RKO (cell line): ENCODE measurements around the gene ABCA7.

Experiments used
- DNase-seq: peaks from one replicate; pipeline ENCODE4 v3.0.0-alpha.2; 2016; ENCODE audit warnings: low spot score

ABCA7 gene

DNA sequence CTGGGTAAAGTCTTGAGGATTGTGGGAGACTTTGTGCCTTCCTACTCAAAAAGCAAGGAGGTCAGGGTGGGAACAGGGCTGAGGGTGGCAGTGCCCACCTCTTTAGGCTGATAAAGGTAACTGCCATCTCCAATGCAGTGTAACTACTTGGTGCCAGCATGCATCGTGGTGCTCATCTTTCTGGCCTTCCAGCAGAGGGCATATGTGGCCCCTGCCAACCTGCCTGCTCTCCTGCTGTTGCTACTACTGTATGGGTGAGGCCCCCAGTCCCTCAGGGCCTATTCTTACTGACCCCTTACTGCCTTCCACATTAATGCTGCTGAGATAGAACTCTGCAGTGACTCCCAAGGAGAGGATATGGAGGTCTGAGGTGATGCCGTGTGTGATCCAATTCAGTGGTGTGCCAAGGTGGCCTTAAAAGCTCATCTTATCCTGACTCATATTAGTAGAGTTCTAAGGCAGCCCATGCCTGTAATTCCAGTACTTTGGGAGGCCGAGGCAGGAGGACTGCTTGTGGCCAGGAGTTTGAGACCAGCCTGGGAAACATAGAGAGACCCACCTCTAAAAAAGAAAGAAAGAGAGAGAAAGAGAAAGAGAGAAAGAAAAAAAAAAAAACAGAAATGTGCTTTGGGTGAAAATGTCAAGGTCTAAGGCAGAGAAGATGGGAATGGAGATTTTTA, 17.4 kb downstream of the ABCA7 start:
- DNase-seq, result peak; percentile 51

DNA sequence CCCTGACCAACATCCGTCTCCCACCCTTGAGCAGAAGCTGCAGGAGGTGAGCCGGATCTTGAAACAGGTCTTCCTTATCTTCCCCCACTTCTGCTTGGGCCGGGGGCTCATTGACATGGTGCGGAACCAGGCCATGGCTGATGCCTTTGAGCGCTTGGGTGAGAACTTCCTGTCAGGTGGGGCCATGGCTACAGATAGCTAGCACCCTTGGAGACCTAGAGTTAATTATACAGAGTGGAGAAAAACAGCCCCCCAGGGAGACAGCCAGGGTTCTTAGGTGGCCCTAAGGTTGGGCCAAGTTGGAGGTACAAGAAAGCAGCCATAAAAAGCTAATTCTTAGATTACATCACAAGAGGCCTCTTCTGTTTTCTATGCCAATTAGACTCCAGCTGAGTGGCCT, 18.2 kb downstream of the ABCA7 start:
- DNase-seq, result no peak

DNA sequence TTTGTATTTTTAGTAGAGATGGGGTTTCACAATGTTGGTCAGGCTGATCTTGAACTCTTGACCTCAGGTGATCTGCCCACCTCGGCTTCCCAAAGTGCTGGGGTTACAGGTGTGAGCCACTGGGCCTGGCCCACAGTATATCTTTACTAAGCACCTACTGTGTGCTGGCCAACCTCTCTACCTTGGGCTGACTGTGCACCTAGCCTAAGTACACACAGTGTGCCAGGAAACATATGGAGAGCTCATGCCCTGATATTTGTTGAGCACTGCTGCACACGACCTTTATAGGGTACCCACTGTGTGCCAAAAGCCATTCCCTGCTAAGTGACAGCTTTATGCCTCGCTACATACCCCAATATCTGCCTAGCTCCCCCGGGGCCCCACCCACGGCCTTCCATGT, 20.8 kb downstream of the ABCA7 start:
- DNase-seq, result no peak

DNA sequence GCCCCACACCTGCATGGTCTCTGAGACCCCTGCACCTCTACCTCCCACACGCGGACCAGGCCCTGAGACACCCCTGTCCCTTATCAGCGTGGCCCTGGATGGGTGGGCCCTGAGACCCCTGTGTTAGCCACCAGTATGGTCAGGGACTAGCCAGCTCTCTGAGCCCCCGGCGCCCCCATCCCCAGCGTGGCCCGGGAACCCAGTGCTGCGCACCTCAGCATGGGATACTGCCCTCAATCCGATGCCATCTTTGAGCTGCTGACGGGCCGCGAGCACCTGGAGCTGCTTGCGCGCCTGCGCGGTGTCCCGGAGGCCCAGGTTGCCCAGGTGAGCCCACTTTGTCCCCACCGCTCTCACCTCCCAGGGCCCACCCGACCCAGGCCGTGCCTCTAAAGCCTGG, 22.1 kb downstream of the ABCA7 start:
- DNase-seq, result no peak

DNA sequence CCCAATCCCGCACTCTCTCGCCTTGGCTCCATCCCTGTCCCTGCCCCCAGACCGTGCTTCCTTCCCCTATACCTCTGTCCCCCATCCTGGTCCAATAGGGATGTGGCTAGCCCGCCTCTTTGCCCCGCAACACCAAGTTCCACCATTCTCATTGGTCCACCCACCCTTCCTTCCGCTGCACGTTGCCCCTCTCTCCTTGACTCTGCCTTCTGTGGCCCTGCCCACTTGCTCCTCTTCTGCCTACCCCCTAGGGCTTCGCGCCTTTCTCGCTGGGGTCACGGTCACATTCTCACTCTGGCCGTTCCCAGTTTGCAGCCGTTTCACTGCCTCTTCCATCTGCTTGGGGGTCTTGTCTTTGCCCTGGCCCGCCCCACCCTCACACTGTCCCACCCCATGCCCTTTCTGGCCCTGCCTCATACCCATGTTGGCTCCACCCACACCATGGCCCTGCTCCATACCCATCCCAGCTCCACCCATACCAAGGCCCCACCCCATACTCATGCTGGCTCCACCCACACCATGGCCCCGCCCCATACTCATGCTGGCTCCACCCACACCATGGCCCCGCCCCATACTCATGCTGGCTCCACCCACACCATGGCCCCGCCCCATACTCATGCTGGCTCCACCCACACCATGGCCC, 22.6 kb downstream of the ABCA7 start:
- DNase-seq, result no peak

DNA sequence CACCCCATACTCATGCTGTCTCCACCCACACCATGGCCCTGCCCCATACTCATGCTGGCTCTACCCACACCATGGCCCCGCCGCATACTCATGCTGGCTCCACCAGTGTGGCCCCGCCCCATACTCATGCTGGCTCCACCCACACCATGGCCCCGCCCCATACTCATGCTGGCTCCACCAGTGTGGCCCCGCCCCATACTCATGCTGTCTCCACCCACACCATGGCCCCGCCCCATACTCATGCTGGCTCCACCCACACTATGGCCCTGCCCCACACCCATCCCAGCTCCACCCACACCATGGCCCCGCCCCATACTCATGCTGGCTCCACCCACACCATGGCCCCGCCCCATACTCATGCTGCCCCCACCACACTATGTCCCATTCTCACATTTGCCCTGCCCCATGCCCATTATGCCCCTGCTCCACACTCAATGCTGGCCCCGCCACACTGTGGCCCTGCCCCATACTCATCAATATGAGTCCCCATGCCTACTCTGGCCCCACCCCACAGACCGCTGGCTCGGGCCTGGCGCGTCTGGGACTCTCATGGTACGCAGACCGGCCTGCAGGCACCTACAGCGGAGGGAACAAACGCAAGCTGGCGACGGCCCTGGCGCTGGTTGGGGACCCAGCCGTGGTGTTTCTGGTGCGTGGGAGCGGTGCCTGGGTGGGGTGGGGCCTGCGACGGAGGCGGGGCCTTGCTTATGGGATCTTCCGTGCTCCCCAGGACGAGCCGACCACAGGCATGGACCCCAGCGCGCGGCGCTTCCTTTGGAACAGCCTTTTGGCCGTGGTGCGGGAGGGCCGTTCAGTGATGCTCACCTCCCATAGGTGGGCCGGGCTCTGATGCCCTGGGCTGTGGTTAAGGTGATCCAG, 23.4 kb downstream of the ABCA7 start:
- DNase-seq, result peak; percentile 80

DNA sequence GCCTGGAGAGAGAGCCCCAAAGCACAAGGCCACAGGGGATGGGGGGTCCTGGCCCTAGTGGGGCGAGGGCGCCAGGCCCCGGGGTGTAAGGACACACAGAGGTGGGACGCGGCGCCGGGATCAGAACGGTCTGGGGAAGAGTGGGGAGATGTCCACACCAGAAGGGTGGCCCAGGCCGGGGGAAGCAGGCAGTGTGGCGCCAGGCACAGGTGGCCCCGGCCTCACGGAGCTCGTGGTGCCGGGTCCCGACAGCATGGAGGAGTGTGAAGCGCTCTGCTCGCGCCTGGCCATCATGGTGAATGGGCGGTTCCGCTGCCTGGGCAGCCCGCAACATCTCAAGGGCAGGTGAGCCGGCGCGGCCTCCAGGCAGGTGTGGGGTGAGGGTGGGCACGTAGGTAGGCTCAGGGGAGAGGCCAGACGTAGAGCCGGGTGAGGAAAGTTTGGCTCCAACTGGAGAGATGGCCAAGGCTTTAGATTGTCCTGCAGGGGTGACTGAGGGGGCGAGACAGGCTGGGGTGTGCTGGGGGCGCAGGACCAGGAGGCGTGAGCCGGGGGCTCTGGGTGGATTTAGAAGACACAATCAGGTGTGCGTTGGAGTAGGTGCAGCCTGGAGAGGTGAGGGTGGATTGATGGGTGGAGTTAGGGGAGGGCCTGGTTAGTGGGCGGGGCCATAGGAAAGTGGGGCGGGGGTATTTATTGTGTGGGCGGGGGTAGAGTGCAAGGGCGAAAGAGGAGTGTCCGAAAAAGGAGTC, 24.2 kb downstream of the ABCA7 start:
- DNase-seq, result no peak

DNA sequence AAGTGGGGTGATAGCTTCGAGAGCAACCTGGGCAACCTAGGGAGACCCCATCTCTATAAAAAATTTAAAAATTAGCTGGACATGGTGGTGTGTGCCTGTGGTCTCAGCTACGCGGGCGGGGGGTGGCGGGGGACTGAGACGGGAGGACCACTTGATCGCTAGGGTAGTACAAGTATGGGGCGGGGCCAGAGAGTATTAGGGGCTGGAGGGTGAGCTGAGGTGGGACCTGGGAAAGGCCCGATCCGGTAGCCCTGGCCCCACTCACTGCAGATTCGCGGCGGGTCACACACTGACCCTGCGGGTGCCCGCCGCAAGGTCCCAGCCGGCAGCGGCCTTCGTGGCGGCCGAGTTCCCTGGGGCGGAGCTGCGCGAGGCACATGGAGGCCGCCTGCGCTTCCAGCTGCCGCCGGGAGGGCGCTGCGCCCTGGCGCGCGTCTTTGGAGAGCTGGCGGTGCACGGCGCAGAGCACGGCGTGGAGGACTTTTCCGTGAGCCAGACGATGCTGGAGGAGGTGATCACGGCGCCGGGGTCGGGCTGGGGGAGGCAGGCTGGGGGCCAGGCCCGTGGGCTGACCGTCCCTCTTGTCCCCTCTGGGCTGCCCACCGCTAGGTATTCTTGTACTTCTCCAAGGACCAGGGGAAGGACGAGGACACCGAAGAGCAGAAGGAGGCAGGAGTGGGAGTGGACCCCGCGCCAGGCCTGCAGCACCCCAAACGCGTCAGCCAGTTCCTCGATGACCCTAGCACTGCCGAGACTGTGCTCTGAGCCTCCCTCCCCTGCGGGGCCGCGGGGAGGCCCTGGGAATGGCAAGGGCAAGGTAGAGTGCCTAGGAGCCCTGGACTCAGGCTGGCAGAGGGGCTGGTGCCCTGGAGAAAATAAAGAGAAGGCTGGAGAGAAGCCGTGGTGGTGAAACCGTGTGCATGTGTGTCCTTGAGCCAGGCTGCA, 25.0 kb downstream of the ABCA7 start:
- peak; percentile 86 for DNase-seq

DNA sequence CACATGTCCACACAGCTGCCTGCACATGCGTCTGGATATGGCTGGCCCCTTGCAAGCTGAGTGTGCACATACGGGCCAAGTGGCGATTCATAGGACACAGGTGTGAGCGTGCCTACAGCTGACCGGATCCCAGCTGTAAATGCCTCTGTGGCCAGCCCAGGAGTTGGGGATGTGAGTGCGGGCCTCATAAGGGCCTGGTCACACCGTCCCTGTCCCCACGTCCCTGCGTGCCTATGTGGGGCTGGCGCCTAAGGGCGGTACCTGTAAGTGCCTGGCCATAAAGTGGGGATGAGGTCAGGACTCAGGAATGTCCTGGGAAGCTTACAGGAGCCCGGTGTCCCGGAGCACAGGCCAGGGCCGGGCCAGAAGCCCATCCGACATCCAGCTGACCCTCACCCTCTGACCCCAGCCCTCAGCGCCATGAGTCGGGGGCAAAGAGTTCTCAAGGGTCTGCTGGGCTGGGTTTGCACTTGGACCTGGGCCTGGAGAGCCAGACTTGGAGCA, 25.8 kb downstream of the ABCA7 start:
- peak; percentile 72 for DNase-seq

DNA sequence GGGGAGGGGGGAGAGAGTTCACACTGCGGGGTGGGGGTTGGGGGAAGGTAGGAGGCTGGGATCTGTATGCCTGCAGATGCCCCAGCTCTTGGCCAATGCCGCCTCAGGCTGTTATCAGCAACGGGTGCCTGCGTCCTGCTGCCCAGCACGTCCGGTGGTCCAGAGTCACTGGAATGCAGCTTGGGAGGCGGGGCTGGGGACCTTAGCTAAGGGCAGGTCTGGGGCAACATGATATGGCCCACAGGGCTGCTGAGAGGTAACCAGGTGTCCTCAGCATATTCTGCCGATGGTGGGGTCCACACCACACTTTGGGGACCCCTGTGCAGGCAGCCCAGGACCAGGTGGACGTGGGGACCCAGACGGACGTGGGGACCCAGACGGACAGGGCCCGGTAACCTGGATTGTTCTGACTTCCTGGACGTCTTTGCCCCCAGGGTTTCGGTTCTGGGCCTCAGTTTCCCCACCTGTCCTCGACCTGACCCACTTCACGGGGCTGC, 26.4 kb downstream of the ABCA7 start:
- peak; percentile 31 for DNase-seq

DNA sequence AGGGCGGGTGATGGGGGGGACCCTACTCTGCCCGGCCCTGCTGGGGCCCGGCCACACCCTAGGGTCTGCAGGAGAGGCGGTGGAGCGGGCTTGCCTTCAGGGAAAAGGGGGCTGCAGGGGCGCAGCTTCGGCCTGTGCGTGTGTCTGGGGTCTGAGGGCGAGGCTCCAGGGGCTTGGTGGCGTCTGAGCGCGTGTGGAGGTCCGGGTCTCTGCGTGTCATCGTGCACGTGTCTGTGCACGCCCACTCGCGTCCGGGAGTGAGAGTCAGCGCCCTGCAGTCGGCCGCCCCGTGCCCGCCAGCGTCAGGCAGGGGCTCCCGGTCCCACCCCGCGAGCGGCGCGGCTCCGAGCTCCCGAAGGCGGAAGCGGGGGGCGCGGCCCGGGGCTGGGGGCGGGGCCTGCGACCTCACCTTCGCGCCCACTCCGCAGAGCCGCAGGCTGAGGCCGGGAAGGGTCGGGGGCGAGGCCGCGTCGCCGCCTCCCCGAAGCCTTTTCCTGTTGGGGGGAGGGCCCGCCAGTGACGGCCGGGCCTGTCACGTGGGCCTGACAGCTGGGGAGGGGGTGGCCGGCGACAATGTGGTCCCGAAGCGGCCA, 26.9 kb downstream of the ABCA7 start, which contains the start of gene ARHGAP45:
Gene ARHGAP45 (plus strand): TSS at position 420 of the 593 bp plus-strand sequence. CDS start 239 bp downstream, outside the sequence.
- peak; percentile 49 for DNase-seq

DNA sequence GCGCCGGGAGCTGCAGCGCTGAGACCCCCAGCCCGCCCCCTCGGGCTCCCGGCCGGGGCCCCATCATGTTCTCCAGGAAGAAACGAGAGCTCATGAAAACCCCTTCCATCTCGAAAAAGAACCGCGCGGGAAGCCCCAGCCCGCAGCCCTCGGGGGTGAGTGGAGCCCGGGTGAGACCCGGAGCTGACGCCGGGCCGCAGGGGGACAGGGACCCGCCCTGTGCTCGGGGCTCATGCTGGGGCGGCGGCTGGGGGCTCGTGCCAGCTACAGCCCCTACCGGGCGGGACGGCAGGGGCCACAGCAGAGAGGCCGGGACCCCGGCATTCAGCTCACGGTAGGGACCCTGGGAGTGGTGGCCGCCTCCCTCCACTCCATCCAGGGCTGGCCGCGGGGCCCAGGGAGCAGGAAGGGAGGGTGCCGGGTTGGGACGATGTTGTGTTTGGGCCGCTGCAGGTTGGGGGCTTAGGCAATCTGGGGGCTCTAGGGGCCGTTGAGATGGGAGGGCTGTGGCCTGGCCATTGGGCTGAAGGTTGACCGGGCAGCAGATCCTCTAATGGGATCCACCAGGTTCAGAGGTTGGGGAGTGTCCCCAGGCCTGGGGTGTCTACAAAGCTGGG, 27.5 kb downstream of the ABCA7 start:
- no peak for DNase-seq

DNA sequence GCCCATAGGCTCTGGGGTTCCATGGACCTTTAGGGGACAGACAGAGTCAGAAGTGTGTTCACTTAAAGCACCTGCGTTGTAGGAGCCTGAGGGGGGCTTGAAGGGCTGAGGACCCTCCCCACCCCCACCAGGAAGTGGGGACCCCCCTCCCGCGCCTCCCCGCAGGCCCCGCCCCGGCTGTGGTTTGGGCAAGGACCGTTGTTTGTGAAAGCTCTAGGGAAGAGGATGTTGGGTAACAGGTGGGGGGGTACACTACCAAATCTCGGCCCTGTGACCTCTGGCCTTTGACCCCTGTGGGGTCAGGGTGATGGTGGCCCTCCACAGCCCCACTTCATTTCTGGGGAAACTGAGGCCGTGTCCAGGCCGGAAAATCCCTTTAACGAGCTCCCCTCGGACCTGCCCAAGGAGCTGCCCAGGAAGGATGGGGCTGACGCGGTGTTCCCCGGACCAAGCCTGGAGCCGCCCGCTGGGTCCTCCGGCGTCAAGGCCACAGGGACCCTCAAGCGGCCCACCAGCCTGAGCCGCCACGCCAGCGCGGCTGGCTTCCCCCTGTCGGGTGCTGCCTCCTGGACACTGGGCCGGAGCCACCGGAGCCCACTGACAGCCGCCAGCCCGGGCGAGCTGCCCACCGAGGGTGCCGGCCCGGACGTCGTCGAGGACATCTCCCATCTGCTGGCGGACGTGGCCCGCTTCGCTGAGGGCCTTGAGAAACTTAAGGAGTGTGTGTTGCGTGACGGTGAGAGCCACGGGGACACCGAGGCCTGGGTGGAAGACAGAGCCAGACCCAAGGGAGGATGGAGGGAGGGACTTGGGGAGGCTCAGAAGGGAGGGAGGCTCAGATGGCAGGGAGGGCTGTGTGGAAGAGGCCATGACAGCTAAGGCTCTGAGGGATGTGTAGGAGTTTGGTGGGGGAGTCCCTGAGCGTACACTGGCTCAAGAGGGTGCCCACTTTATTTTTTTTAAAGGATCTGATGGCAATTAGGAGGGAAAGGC, 28.4 kb downstream of the ABCA7 start:
- no peak for DNase-seq

DNA sequence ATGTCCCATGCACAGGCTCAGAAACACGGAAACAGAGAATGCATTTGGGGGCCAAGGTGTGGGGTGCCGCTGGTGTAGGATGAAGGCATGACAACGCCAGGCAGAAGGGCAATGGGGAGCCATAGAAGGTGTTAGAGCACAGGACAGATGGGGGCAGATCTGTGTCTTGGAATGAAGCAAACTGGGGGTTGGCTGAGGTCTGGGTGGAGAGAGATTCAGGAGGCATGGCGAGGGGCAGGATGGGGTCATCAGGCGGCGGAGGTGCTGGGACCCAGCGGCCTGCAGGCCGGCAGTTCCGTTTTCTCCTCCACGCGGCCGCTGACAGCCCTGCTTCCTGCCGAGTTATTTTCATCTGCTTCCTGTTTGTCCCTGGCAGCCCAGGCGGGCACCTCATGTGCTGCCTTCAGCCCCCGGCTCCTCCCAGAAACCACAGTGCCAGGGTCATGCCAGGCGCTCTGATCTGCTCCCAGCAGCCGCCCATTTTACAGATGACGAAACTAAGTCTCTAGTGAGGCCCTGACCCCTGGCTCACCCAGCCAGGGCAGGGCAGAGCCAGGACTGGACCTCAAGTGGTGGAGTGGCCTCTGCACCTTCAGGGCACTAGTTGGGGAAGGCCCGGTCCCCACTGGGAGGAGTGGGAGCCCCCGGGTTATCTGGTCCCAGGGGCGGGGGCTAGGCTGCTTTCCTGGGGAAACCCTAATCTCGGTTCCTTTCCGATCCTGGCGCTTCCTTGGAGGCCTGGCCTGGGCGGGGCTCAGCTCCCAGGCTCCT, 29.3 kb downstream of the ABCA7 start:
- DNase-seq, result no peak

DNA sequence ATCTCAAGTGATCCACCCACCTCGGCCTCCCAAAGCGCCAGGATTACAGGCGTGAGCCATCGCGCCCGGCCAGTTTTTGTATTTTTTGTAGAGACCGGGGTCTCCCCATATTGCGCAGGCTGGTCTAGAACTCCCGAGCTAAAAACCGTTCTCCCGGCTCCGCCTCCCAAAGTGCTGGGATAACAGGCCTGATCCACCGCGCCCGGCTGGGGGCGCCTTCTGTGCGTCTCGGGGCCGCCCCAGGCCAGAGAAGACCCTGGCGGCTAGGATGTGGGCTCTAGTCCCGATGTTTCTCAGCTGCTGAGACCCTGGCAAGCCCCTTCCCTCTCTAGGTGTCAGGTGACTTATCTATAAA, 30.6 kb downstream of the ABCA7 start:
- no peak for DNase-seq

DNA sequence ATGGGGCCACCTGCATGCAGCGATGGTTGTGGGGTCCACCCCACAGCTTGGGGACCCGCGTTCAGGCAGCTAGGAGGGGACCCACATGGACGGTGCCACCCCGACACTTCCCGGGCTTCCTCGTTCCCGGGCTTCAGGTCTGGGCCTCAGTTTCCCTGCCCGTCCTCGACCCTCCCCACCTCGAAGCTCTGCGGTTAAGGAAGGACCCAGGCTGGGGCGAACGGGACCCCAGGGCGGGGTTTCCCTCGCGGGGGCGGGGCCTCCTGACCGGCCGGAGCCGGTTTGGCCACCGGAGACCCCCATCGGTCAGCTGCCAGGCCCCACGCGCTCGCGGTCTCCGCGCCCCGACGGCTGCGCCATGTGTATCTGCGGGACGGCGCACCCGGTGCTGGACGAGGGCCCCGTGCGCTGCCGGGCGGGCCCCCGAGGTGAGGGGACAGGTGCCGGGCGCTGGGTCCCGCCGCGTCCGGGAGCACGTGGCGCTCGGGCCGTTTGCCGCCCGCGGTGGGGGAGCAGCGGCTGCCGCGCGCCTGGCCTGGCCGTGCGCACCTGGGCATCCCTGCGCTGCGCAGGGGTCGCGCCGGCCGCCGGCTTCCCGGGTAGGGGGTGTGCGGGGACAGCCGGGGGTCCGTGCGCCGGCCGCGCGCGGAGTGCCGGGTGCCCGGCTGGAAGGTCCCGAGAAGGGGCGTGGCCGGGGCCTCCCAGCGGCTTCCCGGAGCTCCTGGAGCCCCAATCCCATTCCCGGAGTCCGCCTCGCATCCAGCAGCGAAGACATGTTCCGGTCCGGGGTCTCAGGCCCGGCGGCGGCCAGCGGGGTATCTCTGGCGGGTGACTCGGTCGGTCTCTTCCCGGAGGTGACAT, 31.3 kb downstream of the ABCA7 start:
- no peak for DNase-seq
